Renal cortex interstitium (tissue), 15 donors: ENCODE measurements around the gene PARVB. TPM values are rescaled to one million over a fixed set of nuclear protein-coding genes. Genes with fewer than 3 reads are reported as not detected.
A peak's percentile ranks its signal among the peaks of the same experiment; 100 is the strongest.

ENCODE experiments used
- DNase-seq, 11 donors: peaks; one replicate each; pipeline ENCODE4 v3.0.0-alpha.2; 2013; ENCODE audit warnings: low read depth in 9 of 11, low spot score in 4 of 11; ENCODE audit errors: extremely low read depth in 1 of 11
- long read RNA-seq, 16 experiments: transcript quantifications; one replicate each; lab custom pipeline, GENCODE V29; 2026
- polyA plus RNA-seq, 3 donors: library from polyadenylated mRNA; unstranded; fragments of 120-200 nt; gene quantifications; one replicate each; pipeline ENCODE4 v1.2.1, GENCODE V29; 2013; ENCODE audit not compliant: insufficient read length in 3 of 3

The PARVB gene
- polyA plus RNA-seq: 10 to 100 TPM; 16.2 to 21.7 (median 20.2) TPM
- long read RNA-seq, donor 1, full-length matches to known transcripts: 4 of 4 reads
- long read RNA-seq, donor 1, partial matches to known transcripts: 0 of 4 reads
- long read RNA-seq, donor 1, other reads (novel, unspliced or antisense): 0 of 4 reads
- long read RNA-seq, donor 2, full-length matches to known transcripts: 9 of 9 reads
- long read RNA-seq, donor 2, partial matches to known transcripts: 0 of 9 reads
- long read RNA-seq, donor 2, other reads (novel, unspliced or antisense): 0 of 9 reads
- long read RNA-seq, donor 3, full-length matches to known transcripts: 9 of 9 reads
- long read RNA-seq, donor 3, partial matches to known transcripts: 0 of 9 reads
- long read RNA-seq, donor 3, other reads (novel, unspliced or antisense): 0 of 9 reads
- long read RNA-seq, donor 4, full-length matches to known transcripts: 1 of 6 reads
- long read RNA-seq, donor 4, partial matches to known transcripts: 5 of 6 reads
- long read RNA-seq, donor 4, other reads (novel, unspliced or antisense): 0 of 6 reads
- long read RNA-seq, donor 5, full-length matches to known transcripts: 8 of 8 reads
- long read RNA-seq, donor 5, partial matches to known transcripts: 0 of 8 reads
- long read RNA-seq, donor 5, other reads (novel, unspliced or antisense): 0 of 8 reads
- long read RNA-seq, donor 6, full-length matches to known transcripts: 4 of 4 reads
- long read RNA-seq, donor 6, partial matches to known transcripts: 0 of 4 reads
- long read RNA-seq, donor 6, other reads (novel, unspliced or antisense): 0 of 4 reads
- long read RNA-seq, donor 7, full-length matches to known transcripts: 5 of 5 reads
- long read RNA-seq, donor 7, partial matches to known transcripts: 0 of 5 reads
- long read RNA-seq, donor 7, other reads (novel, unspliced or antisense): 0 of 5 reads
- long read RNA-seq, donor 8, full-length matches to known transcripts: 6 of 6 reads
- long read RNA-seq, donor 8, partial matches to known transcripts: 0 of 6 reads
- long read RNA-seq, donor 8, other reads (novel, unspliced or antisense): 0 of 6 reads
- long read RNA-seq, donor 9, full-length matches to known transcripts: 6 of 6 reads
- long read RNA-seq, donor 9, partial matches to known transcripts: 0 of 6 reads
- long read RNA-seq, donor 9, other reads (novel, unspliced or antisense): 0 of 6 reads
- long read RNA-seq, donor 10, full-length matches to known transcripts: 5 of 10 reads
- long read RNA-seq, donor 10, partial matches to known transcripts: 5 of 10 reads
- long read RNA-seq, donor 10, other reads (novel, unspliced or antisense): 0 of 10 reads
- long read RNA-seq, donor 11, full-length matches to known transcripts: 5 of 17 reads
- long read RNA-seq, donor 11, partial matches to known transcripts: 7 of 17 reads
- long read RNA-seq, donor 11, other reads (novel, unspliced or antisense): 5 of 17 reads
- long read RNA-seq, donor 12: 0 reads
- long read RNA-seq, donor 13, full-length matches to known transcripts: 12 of 12 reads
- long read RNA-seq, donor 13, partial matches to known transcripts: 0 of 12 reads
- long read RNA-seq, donor 13, other reads (novel, unspliced or antisense): 0 of 12 reads
- long read RNA-seq, donor 14, full-length matches to known transcripts: 4 of 9 reads
- long read RNA-seq, donor 14, partial matches to known transcripts: 5 of 9 reads
- long read RNA-seq, donor 14, other reads (novel, unspliced or antisense): 0 of 9 reads
- long read RNA-seq, donor 15, full-length matches to known transcripts: 1 of 1 reads
- long read RNA-seq, donor 15, partial matches to known transcripts: 0 of 1 reads
- long read RNA-seq, donor 15, other reads (novel, unspliced or antisense): 0 of 1 reads
- long read RNA-seq, donor 16, full-length matches to known transcripts: 12 of 12 reads
- long read RNA-seq, donor 16, partial matches to known transcripts: 0 of 12 reads
- long read RNA-seq, donor 16, other reads (novel, unspliced or antisense): 0 of 12 reads

DNA sequence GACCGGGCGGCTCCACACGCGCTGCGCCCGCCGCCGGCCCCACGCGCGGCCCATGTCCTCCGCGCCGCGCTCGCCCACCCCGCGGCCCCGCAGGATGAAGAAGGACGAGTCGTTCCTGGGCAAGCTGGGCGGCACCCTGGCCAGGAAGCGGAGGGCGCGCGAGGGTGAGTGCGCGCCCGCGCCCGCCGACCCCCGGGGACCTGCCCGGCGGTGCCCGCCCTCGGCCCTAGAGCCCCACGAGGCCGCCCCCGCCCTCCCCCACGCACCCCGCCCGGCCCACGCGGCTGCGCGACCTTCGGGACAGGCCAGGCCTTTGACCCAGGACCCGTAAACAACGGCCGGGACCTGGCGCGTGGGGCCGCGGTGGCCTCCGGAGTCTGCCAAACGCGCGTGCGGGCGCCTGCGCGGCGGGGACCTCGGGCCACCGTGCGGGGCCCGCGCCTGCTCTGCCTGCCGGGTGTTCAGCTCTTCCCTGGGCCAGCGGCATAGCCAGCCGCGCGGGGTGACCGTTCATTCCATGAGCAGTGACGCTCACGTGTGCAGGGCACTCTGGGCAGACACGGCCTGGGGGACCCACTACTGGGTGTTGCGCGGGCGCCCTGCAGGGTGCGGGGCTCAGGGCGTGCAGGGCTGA lies at the start of gene PARVB:
PARVB (plus strand) TSS at position 15 of the 634 bp plus-strand sequence; CDS start at position 53, 38 bp downstream.
- no peak for DNase-seq

- no peak for DNase-seq
Observed at GRCh38 chr22:43975041-43975440, 49.1 kb upstream of the PARVB start.

- no peak for DNase-seq
Observed at GRCh38 chr22:43976861-43977795, 47.0 kb upstream of the PARVB start.

DNA sequence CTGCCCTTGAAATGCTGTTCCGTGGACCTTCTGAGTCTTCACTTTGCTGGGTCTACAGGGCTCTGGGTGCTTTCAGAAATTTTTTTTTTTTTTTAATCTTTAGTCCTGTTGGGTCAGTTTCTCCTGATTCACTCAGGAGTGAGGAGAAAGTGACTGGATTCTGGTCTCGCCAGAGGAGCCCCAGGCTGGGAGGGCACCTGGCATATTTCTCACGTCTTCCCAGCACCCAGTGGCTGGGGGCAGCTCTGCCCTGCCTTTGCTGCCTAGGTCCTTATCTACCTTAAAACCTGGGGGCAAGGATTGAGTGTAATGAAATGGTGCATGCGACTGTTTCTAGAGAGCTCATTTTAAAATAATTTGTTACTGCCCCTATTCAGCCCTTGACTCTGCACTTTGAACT lies 45.5 kb upstream of the PARVB start:
- no peak for DNase-seq

DNA sequence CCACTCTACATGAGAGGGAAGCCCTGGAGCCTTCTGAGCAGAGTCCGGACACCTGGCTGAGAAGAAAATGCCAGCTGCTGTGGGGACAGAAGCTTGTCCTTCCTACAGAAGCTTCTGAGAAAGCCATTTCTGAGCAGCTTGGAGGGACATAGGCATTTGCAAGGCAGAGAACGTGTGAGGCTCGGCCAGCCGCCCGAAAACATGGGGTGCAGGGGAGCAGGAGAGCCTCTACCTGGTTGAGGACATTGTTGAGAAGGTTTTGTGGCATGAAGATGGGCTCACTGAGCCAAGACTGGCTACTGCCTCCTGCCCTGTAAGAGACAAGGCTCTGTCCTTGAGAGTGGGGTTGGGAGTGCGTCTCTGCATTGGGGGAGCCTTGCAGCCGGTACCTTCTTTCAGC lies 43.5 kb upstream of the PARVB start:
- no peak for DNase-seq

DNA sequence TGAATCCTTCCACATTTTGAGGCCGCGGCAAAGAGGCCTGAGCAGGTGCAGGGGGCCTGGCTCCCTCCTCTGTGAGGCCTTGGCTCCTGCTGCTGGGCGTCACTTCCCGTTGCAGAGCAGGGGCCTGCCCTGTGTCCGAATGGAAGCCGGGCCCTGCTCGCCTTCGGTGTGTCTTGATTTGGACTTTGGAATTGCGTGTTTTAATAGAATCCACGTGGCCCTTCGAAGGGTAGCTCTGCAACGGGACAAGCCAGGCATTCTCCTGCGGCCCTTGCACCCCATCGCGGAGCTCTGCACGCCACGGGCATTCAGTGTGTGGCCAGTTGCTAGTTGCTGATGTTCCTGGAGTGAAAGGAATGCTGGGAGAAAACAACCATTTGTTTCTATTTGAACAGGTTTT lies 43.1 kb upstream of the PARVB start:
- no peak for DNase-seq

DNA sequence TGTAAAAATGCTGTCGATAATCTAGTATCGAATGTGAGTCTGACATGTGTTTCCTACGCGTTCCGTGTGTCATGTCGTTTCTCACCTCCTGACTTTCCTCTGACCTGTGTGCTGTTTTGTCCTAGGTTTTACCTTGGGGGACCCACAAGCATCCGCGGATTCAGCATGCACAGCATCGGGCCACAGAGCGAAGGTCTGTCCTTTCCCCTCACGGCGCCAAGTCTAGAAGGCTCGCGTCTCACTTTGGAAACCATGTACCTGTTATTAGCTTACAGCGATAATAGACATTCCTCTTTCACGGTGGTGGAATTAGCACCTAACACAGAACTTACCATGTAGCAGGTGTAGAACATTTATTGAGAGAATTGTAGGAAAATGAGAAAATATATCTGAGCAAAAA lies 40.3 kb upstream of the PARVB start:
- no peak for DNase-seq

DNA sequence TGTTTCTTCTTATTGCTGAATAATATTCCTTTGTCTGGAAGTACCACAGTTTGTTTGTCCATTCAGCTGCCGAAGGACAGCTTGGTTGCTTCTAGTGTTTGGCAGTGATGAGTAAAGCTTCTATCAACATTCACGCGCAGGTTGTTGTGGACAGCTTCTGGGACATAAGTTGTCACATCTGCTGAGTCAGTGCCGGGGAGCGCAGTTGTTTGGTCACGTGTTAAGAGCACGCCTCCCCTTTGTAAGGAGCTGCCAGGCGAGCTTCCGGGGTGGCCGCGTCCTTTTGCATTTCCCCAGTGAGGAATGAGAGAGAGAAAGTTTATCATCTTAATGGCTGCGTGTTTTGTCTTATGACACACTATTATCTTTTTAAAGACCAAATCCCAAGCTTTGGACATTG lies 38.6 kb upstream of the PARVB start:
- no peak for DNase-seq

DNA sequence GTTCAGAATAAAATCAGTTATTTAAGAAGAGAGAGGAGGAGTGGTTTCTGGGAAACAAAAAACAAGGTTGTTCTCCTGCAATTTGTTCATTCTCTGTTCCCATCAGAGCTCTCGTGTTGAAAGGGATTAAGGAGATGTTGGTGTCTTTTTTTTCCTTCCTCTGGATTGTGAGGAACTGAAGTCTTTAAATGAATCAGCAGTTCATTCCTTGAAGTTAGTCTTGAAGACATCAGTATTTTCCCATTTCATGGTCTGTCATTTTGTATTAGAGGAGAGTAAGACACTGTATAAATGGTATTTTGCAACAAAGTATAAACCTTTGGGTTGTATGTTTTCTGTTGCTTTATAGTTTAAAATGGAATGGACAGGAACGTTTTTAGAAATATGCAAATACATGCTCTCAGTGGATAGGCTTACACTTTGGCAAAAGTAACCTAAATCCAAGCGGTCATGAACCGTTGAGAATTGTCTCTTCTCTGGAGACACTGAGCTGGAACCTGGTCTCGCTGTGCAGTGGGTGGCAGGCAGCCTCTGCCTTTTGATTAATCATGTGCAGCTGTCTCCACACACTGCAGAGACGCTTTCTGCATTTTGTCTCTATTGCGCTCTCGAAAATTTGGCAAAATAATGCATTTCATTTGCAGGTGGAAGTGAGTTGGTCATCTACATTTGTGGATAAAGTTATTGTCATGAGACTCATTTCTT lies 35.8 kb upstream of the PARVB start:
- no peak for DNase-seq

- DNase-seq: no peak
Observed at GRCh38 chr22:43988960-43989359, 35.1 kb upstream of the PARVB start.

GRCh38 chr22:43990044-43990443 lies 34.1 kb upstream of the PARVB start:
- DNase-seq: no peak

DNA sequence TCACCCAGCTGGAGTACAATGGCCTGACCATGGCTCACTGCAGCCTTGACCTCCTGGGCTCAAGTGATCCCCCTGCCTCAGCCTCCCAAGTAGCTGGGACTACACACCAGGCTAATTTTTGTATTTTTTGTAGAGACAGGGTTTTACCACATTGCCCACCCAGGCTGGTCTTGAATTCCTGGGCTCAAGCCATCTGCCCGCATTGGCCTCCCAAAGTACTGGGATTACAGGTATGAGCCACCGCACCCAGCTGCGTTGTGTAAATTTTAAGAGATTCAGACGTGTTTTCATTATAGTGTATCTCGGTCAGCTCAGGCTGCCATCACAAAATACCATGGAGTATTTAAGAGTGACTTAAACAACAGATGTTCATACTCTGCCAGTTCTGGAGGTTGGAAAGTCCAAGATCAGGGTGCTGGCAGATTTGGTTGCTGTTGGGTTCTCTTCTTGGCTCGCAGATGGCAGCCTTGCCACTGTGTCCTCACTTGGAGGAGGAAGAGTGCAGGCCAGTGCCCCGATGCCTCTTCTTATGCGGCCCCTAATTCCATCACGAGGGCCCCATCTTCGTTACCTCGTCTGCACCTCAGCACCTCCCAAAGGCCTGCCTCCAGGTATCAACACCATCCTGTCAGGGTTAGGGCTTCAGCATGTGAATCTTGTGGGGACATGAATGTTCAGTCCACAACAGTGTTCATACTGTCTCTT lies 32.6 kb upstream of the PARVB start:
- DNase-seq: no peak

DNA sequence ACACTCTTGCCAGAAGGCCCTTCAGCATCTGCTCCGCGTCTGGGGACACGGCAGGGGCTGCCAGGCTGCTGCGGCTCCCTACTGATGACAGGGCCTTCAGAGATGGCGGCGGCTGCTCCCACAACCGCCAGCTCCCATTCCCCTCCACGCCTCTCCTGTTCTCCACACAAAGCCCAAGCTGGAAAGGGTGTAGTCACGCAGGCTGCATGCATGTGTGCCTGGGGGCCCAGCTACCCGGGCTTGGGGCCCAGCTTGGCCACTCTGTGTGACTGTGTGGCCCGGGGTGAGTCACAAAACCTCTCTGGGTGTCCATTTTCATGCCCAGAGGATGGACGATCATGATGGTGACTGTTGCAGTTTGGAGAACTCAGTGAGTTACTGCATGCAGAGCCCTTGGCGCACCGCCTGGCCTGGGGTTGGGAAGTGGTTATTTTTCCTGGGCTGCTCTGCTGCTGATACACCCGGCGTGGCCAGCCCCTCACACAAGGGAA lies 31.7 kb upstream of the PARVB start:
- no peak for DNase-seq

DNA sequence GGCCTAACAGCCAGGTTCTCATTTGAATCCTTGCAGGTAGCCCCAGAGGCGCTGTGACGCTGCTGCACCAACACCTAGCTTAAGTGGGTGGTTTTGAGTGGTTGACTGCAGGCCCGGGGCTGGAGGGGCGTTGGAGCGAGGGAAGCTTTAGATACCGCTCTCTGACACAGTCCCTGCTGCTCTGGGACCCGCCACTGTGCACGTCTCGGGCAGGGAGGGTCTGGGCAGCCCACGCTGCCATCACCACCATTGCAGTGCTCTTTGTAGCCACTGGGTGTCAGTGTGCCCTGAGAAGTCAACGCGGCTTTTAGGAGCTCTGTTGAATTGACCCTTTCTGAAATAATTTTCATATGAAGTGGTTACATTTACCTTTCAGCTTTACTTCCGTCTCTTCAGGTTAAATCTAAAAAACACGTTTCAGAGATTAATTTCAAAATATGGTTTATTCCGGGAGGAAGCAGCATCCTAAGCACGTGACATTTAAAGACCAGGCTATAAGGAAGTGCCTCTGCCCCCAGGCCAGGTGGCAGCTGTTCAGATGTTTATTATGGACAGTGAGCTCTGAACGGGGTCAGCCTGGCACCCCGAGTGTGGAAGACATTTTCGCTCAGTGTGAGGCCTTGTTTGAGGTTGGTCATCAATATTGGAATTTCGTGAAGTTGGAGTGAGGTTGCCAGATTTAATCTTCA lies 30.9 kb upstream of the PARVB start:
- peak in 3 of 11 donors; percentile 38 to 51 (median 43) for DNase-seq
